ENCODE results near the gene OSBPL6. TPM values are rescaled to one million over a fixed set of nuclear protein-coding genes. Genes with fewer than 3 reads are reported as not detected.

Gene OSBPL6
- total RNA-seq, 1 experiment from 2014 or later, result 11.6 TPM

DNA sequence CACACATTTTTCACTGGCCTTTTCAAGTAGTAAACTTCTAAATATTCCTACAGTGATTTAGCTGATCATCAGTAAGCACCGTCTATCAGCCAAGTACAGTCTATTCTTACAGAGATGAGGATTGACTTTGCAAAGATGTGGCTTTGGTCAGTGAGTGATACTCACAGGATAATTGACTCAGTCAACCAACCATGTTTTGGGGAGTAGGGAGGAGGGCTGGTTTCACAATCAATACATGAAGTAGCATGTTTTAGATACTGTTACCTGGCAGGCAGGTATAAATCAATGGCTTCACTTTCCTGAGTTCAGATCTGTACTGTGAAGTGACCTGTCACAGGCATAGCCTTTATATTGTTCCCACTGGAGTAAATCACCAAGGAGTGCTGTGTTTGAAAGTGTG is 27.2 kb downstream of the OSBPL6 start:
- ATAC-seq (no peak), DNase-seq (ENCODE audit: low read depth, low spot score) (no peak)
- Histone ChIP-seq H3K9ac (ENCODE audit: low read length) (no peak overlapping the region), H3K4me3 (replicated peaks in 1 of 2; ENCODE audit: low read depth in 1 of 2, low read length in 2 of 2) (no peak overlapping the region), H3K4me2 (ENCODE audit: low read length) (no peak overlapping the region), H3K79me2 (ENCODE audit: insufficient read depth, low read length) (no peaks in the 10 kb centered on the region), H4K20me1 (ENCODE audit: insufficient read depth) (no peaks in the 10 kb centered on the region), H3K36me3 (ENCODE audit: control insufficient read depth in 1 of 2, insufficient read depth in 2 of 2, low read length in 2 of 2) (no peaks in the 10 kb centered on the region), H3K27me3 (ENCODE audit: insufficient read depth, low read length) (no peaks in the 10 kb centered on the region), H3K4me1 (ENCODE audit: control insufficient read depth in 1 of 2, insufficient read depth in 2 of 2, low read length in 2 of 2) (no peaks in the 10 kb centered on the region), H2AFZ (ENCODE audit: low read depth, low read length, poor library complexity, severe bottlenecking) (no peak overlapping the region), H3K9me3 (ENCODE audit: control insufficient read depth in 1 of 2, insufficient read depth in 1 of 2, low read depth in 1 of 2, low read length in 2 of 2) (no peaks in the 10 kb centered on the region), H3K9me2 (ENCODE audit: insufficient read depth) (no peaks in the 10 kb centered on the region), H3K27ac (ENCODE audit: low read depth, low read length) (no peak overlapping the region)
- ChIA-PET POLR2A (no interaction called here), RAD21 (ENCODE audit: low non-redundant PET in 1 of 2, low total read pairs in 2 of 2, uncharacterized antibody in 2 of 2, unreplicated experiment in 2 of 2) (no interaction called here), CTCF (no interaction called here)
- BruUV-seq (replicated peaks), result no TSS peak
- TF ChIP-seq JUND (IDR thresholded peaks at IDR 0.05), result no peak
- TF ChIP-seq ZNF274 (IDR thresholded peaks at IDR 0.05; ENCODE audit: low read depth, low read length), result no peak
- TF ChIP-seq, protein P1, sequence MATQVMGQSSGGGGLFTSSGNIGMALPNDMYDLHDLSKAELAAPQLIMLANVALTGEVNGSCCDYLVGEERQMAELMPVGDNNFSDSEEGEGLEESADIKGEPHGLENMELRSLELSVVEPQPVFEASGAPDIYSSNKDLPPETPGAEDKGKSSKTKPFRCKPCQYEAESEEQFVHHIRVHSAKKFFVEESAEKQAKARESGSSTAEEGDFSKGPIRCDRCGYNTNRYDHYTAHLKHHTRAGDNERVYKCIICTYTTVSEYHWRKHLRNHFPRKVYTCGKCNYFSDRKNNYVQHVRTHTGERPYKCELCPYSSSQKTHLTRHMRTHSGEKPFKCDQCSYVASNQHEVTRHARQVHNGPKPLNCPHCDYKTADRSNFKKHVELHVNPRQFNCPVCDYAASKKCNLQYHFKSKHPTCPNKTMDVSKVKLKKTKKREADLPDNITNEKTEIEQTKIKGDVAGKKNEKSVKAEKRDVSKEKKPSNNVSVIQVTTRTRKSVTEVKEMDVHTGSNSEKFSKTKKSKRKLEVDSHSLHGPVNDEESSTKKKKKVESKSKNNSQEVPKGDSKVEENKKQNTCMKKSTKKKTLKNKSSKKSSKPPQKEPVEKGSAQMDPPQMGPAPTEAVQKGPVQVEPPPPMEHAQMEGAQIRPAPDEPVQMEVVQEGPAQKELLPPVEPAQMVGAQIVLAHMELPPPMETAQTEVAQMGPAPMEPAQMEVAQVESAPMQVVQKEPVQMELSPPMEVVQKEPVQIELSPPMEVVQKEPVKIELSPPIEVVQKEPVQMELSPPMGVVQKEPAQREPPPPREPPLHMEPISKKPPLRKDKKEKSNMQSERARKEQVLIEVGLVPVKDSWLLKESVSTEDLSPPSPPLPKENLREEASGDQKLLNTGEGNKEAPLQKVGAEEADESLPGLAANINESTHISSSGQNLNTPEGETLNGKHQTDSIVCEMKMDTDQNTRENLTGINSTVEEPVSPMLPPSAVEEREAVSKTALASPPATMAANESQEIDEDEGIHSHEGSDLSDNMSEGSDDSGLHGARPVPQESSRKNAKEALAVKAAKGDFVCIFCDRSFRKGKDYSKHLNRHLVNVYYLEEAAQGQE (IDR thresholded peaks at IDR 0.05; ENCODE audit: low read depth), result no peak
- TF ChIP-seq ZFX (IDR thresholded peaks at IDR 0.05), result no peak
- no peak for TF ChIP-seq RAD21 (IDR thresholded peaks at IDR 0.05; ENCODE audit: low read depth)
- no peak for TF ChIP-seq CEBPB (IDR thresholded peaks at IDR 0.05; ENCODE audit: low read depth)
- TF ChIP-seq, protein P2, sequence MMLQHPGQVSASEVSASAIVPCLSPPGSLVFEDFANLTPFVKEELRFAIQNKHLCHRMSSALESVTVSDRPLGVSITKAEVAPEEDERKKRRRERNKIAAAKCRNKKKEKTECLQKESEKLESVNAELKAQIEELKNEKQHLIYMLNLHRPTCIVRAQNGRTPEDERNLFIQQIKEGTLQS (IDR thresholded peaks at IDR 0.05), result no peak
- TF ChIP-seq EZH2phosphoT487 (IDR thresholded peaks at IDR 0.05; ENCODE audit: borderline replicate concordance), result no peak
- TF ChIP-seq, protein P3, sequence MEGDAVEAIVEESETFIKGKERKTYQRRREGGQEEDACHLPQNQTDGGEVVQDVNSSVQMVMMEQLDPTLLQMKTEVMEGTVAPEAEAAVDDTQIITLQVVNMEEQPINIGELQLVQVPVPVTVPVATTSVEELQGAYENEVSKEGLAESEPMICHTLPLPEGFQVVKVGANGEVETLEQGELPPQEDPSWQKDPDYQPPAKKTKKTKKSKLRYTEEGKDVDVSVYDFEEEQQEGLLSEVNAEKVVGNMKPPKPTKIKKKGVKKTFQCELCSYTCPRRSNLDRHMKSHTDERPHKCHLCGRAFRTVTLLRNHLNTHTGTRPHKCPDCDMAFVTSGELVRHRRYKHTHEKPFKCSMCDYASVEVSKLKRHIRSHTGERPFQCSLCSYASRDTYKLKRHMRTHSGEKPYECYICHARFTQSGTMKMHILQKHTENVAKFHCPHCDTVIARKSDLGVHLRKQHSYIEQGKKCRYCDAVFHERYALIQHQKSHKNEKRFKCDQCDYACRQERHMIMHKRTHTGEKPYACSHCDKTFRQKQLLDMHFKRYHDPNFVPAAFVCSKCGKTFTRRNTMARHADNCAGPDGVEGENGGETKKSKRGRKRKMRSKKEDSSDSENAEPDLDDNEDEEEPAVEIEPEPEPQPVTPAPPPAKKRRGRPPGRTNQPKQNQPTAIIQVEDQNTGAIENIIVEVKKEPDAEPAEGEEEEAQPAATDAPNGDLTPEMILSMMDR (IDR thresholded peaks at IDR 0.05 in 2 of 3, conservative IDR thresholded peaks at IDR 0.05 in 1 of 3; ENCODE audit: borderline replicate concordance in 1 of 3, insufficient read depth in 1 of 3, low read depth in 2 of 3, low read length in 2 of 3), result no peak
- no peak for TF ChIP-seq YY1 (IDR thresholded peaks at IDR 0.05; ENCODE audit: extremely low read depth, insufficient replicate concordance, low read depth, low read length)
- TF ChIP-seq EZH2 (IDR thresholded peaks at IDR 0.05), result no peak
- no peak for TF ChIP-seq ELF1 (IDR thresholded peaks at IDR 0.05; ENCODE audit: borderline replicate concordance, low read depth)
- no peak for TF ChIP-seq TCF7L2 (IDR thresholded peaks at IDR 0.05; ENCODE audit: borderline replicate concordance, extremely low read depth, insufficient read depth, insufficient read length)
- no peak for TF ChIP-seq SP1 (IDR thresholded peaks at IDR 0.05; ENCODE audit: low read depth)
- no peak for TF ChIP-seq CBX3 (IDR thresholded peaks at IDR 0.05; ENCODE audit: low read depth)
- intact Hi-C loops (cut with micrococcal nuclease), result no loop called here

Measured in HCT116 (cell line).